ENCODE results near the gene SLC35F1.

The SLC35F1 gene

GRCh38 chr6:118103381-118104146, 196.5 kb downstream of the SLC35F1 start:
- in situ Hi-C loops (cut with MboI; ENCODE audit: low sequenced_read_pairs), result no loop called here

- in situ Hi-C loops (cut with MboI; ENCODE audit: low sequenced_read_pairs), result no loop called here
Observed at GRCh38 chr6:118122161-118122725, 215.2 kb downstream of the SLC35F1 start.

- in situ Hi-C loops (cut with MboI; ENCODE audit: low sequenced_read_pairs), result no loop called here
Observed at GRCh38 chr6:118122801-118123200, 215.7 kb downstream of the SLC35F1 start.

- in situ Hi-C loops (cut with MboI; ENCODE audit: low sequenced_read_pairs), result no loop called here
Observed at GRCh38 chr6:118123503-118124037, 216.5 kb downstream of the SLC35F1 start.

- in situ Hi-C loops (cut with MboI; ENCODE audit: low sequenced_read_pairs), result no loop called here
Observed at GRCh38 chr6:118124851-118125250, 217.8 kb downstream of the SLC35F1 start.

GRCh38 chr6:118128755-118129154, 221.7 kb downstream of the SLC35F1 start:
- in situ Hi-C loops (cut with MboI; ENCODE audit: low sequenced_read_pairs), result no loop called here

- in situ Hi-C loops (cut with MboI; ENCODE audit: low sequenced_read_pairs), result no loop called here
Observed at GRCh38 chr6:118134206-118134605, 227.1 kb downstream of the SLC35F1 start.

- in situ Hi-C loops (cut with MboI; ENCODE audit: low sequenced_read_pairs), result no loop called here
Observed at GRCh38 chr6:118134736-118135135, 227.7 kb downstream of the SLC35F1 start.

GRCh38 chr6:118135371-118135770, 228.3 kb downstream of the SLC35F1 start:
- in situ Hi-C loops (cut with MboI; ENCODE audit: low sequenced_read_pairs), result no loop called here

GRCh38 chr6:118141211-118141610, 234.1 kb downstream of the SLC35F1 start:
- in situ Hi-C loops (cut with MboI; ENCODE audit: low sequenced_read_pairs), result no loop called here

GRCh38 chr6:118146584-118146983, 239.5 kb downstream of the SLC35F1 start:
- in situ Hi-C loops (cut with MboI; ENCODE audit: low sequenced_read_pairs), result no loop called here

GRCh38 chr6:118147511-118147910, 240.4 kb downstream of the SLC35F1 start:
- in situ Hi-C loops (cut with MboI; ENCODE audit: low sequenced_read_pairs), result no loop called here

GRCh38 chr6:118148561-118148960, 241.5 kb downstream of the SLC35F1 start:
- in situ Hi-C loops (cut with MboI; ENCODE audit: low sequenced_read_pairs), result no loop called here

GRCh38 chr6:118152524-118152923, 245.5 kb downstream of the SLC35F1 start:
- in situ Hi-C loops (cut with MboI; ENCODE audit: low sequenced_read_pairs), result no loop called here

- in situ Hi-C loops (cut with MboI; ENCODE audit: low sequenced_read_pairs), result no loop called here
Observed at GRCh38 chr6:118161343-118161742, 254.3 kb downstream of the SLC35F1 start.

- in situ Hi-C loops (cut with MboI; ENCODE audit: low sequenced_read_pairs), result no loop called here
Observed at GRCh38 chr6:118163542-118163941, 256.5 kb downstream of the SLC35F1 start.

- in situ Hi-C loops (cut with MboI; ENCODE audit: low sequenced_read_pairs), result no loop called here
Observed at GRCh38 chr6:118165500-118165899, 258.4 kb downstream of the SLC35F1 start.

- in situ Hi-C loops (cut with MboI; ENCODE audit: low sequenced_read_pairs), result no loop called here
Observed at GRCh38 chr6:118168421-118168820, 261.4 kb downstream of the SLC35F1 start.

- in situ Hi-C loops (cut with MboI; ENCODE audit: low sequenced_read_pairs), result no loop called here
Observed at GRCh38 chr6:118171852-118172251, 264.8 kb downstream of the SLC35F1 start.

GRCh38 chr6:118174071-118174470, 267.0 kb downstream of the SLC35F1 start:
- in situ Hi-C loops (cut with MboI; ENCODE audit: low sequenced_read_pairs), result no loop called here

GRCh38 chr6:118177720-118178119, 270.7 kb downstream of the SLC35F1 start:
- in situ Hi-C loops (cut with MboI; ENCODE audit: low sequenced_read_pairs), result no loop called here

GRCh38 chr6:118179048-118179447, 272.0 kb downstream of the SLC35F1 start:
- in situ Hi-C loops (cut with MboI; ENCODE audit: low sequenced_read_pairs), result no loop called here
